Measurements from ENCODE around the gene NPTX1.

Gene NPTX1

GRCh38 chr17:80456465-80457235 is 19.8 kb downstream of the NPTX1 start:
- DNase-seq: no peak

GRCh38 chr17:80455784-80456183 is 20.6 kb downstream of the NPTX1 start:
- no peak for DNase-seq

- DNase-seq: no peak
Measured at GRCh38 chr17:80455336-80455710, 21.1 kb downstream of the NPTX1 start.

- peak; percentile 97 for DNase-seq
Measured at GRCh38 chr17:80454557-80455335, 21.7 kb downstream of the NPTX1 start.

- DNase-seq: no peak
Measured at GRCh38 chr17:80453998-80454556, 22.3 kb downstream of the NPTX1 start.

- DNase-seq: no peak
Measured at GRCh38 chr17:80453126-80453997, 23.0 kb downstream of the NPTX1 start.

- DNase-seq: no peak
Measured at GRCh38 chr17:80452173-80452915, 24.1 kb downstream of the NPTX1 start.

GRCh38 chr17:80451104-80451775 is 25.2 kb downstream of the NPTX1 start:
- no peak for DNase-seq

GRCh38 chr17:80449930-80450576 is 26.4 kb downstream of the NPTX1 start:
- DNase-seq: no peak

GRCh38 chr17:80449194-80449929 is 27.0 kb downstream of the NPTX1 start:
- no peak for DNase-seq

GRCh38 chr17:80447790-80448189 is 28.6 kb downstream of the NPTX1 start:
- no peak for DNase-seq

- no peak for DNase-seq
Measured at GRCh38 chr17:80446645-80447405, 29.6 kb downstream of the NPTX1 start.

GRCh38 chr17:80445726-80446110 is 30.7 kb downstream of the NPTX1 start:
- DNase-seq: no peak

- no peak for DNase-seq
Measured at GRCh38 chr17:80445007-80445725, 31.2 kb downstream of the NPTX1 start.

- no peak for DNase-seq
Measured at GRCh38 chr17:80444644-80444979, 31.8 kb downstream of the NPTX1 start.

- peak; percentile 56 for DNase-seq
Measured at GRCh38 chr17:80443916-80444643, 32.3 kb downstream of the NPTX1 start.

- DNase-seq: no peak
Measured at GRCh38 chr17:80443498-80443897, 32.9 kb downstream of the NPTX1 start.

- no peak for DNase-seq
Measured at GRCh38 chr17:80442764-80443163, 33.6 kb downstream of the NPTX1 start.

- DNase-seq: no peak
Measured at GRCh38 chr17:80442323-80442659, 34.1 kb downstream of the NPTX1 start.

Data from COR-L47 (cell line).